KBM-7 (cell line): ENCODE measurements around the gene HOXB3.
"Not testable (repeated sequence)": the region's sequence is repeated elsewhere in the genome, so short reads cannot be mapped to it uniquely, and the experiment has no call there.

Experiments
- DNase-seq: peaks from one replicate; pipeline ENCODE4 v3.0.0-alpha.2; 2015
- in situ Hi-C: fragments of 300-500 bp; cut with MboI; formaldehyde crosslinking; loops from 2 replicates; pipeline ENCODE4 v1.14.3; 2020; ENCODE audit warnings: low sequenced_read_pairs, low pct_unique_long_range_greater_than_20kb, mixed read lengths

The HOXB3 gene

GRCh38 chr17:48515925-48516900 lies 73.8 kb downstream of the HOXB3 start:
- no peak for DNase-seq
- in situ Hi-C loops = no loop called here

GRCh38 chr17:48514477-48514876 lies 75.6 kb downstream of the HOXB3 start:
- DNase-seq = no peak
- in situ Hi-C loops = no loop called here

GRCh38 chr17:48513666-48514455 lies 76.2 kb downstream of the HOXB3 start:
- in situ Hi-C loops = no loop called here
- DNase-seq = no peak

GRCh38 chr17:48513097-48513496 lies 76.9 kb downstream of the HOXB3 start:
- no peak for DNase-seq
- in situ Hi-C loops = no loop called here

GRCh38 chr17:48510761-48511604 lies 79.1 kb downstream of the HOXB3 start:
- in situ Hi-C loops = no loop called here
- DNase-seq = no peak

- DNase-seq = no peak
- in situ Hi-C loops = no loop called here
These were observed 79.7 kb downstream of the HOXB3 start for GRCh38 chr17:48510381-48510760.

GRCh38 chr17:48509708-48510107 lies 80.3 kb downstream of the HOXB3 start:
- DNase-seq, in situ Hi-C loops: not testable (repeated sequence)

- no peak for DNase-seq
These were observed 83.8 kb downstream of the HOXB3 start for GRCh38 chr17:48506246-48506645.

GRCh38 chr17:48505788-48506187 lies 84.3 kb downstream of the HOXB3 start:
- peak; percentile 51 for DNase-seq

More at GRCh38 chr17:48506246-48506645, 83.8 kb downstream of the HOXB3 start:
- in situ Hi-C loops = no loop called here

GRCh38 chr17:48504953-48505352 lies 85.1 kb downstream of the HOXB3 start:
- in situ Hi-C loops = no loop called here
- no peak for DNase-seq

More at GRCh38 chr17:48505788-48506187, 84.3 kb downstream of the HOXB3 start:
- in situ Hi-C loops = no loop called here

GRCh38 chr17:48503747-48504146 lies 86.3 kb downstream of the HOXB3 start:
- no peak for DNase-seq
- in situ Hi-C loops = no loop called here

GRCh38 chr17:48502901-48503300 lies 87.1 kb downstream of the HOXB3 start:
- in situ Hi-C loops = no loop called here
- DNase-seq = no peak

GRCh38 chr17:48502312-48502711 lies 87.7 kb downstream of the HOXB3 start:
- in situ Hi-C loops = no loop called here
- no peak for DNase-seq

GRCh38 chr17:48500435-48501426 lies 89.3 kb downstream of the HOXB3 start:
- no peak for DNase-seq
- in situ Hi-C loops = no loop called here

- DNase-seq = no peak
- in situ Hi-C loops = no loop called here
These were observed 90.2 kb downstream of the HOXB3 start for GRCh38 chr17:48499735-48500434.

- no peak for DNase-seq
- in situ Hi-C loops = no loop called here
These were observed 90.8 kb downstream of the HOXB3 start for GRCh38 chr17:48499248-48499647.
